Ishikawa (cell line): ENCODE data around the gene RAD50.

Experiments
- CEBPB ChIP-seq: IDR thresholded peaks from 2 replicates; pipeline ENCODE4 v1.6.1; 2012
- CREB1 ChIP-seq: IDR thresholded peaks from 2 replicates; pipeline ENCODE4 v1.6.1; 2012; ENCODE audit warnings: low read depth
- EGR1 ChIP-seq: IDR thresholded peaks from 2 replicates; pipeline ENCODE4 v1.6.1; 2012
- EP300 ChIP-seq: IDR thresholded peaks from 2 replicates; pipeline ENCODE4 v1.6.1; 2012; ENCODE audit warnings: borderline replicate concordance
- NFIC ChIP-seq: IDR thresholded peaks from 2 replicates; pipeline ENCODE4 v1.6.1; 2012
- REST ChIP-seq: IDR thresholded peaks from 2 replicates; pipeline ENCODE4 v1.6.1; 2012; ENCODE audit warnings: low read depth, mild to moderate bottlenecking
- TAF1 ChIP-seq: IDR thresholded peaks from 2 replicates; pipeline ENCODE4 v1.6.1; 2012; ENCODE audit warnings: low read depth, mild to moderate bottlenecking
- TCF12 ChIP-seq: IDR thresholded peaks from 2 replicates; pipeline ENCODE4 v1.6.1; 2012; ENCODE audit warnings: low read depth
- TEAD4 ChIP-seq: IDR thresholded peaks from 2 replicates; pipeline ENCODE4 v1.6.1; 2012
- YY1 ChIP-seq: IDR thresholded peaks from 2 replicates; pipeline ENCODE4 v1.6.1; 2012; ENCODE audit warnings: low read depth
- ZBTB7A ChIP-seq: IDR thresholded peaks from 2 replicates; pipeline ENCODE4 v1.6.1; 2012; ENCODE audit warnings: low read depth
- TF ChIP-seq, protein P1 (sequence below): IDR thresholded peaks from 2 replicates; pipeline ENCODE4 v1.6.1; 2012
- TF ChIP-seq, protein P2 (sequence below): IDR thresholded peaks from 2 replicates; pipeline ENCODE4 v1.6.1; 2012

- TF ChIP-seq TCF12 (no peak), YY1 (no peak), EP300 (no peak), NFIC (no peak), REST (no peak), CREB1 (no peak), TAF1 (no peak), EGR1 (no peak), TEAD4 (no peak), CEBPB (no peak), ZBTB7A (no peak)
- TF ChIP-seq, protein P1, sequence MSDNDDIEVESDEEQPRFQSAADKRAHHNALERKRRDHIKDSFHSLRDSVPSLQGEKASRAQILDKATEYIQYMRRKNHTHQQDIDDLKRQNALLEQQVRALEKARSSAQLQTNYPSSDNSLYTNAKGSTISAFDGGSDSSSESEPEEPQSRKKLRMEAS = no peak
- TF ChIP-seq, protein P2, sequence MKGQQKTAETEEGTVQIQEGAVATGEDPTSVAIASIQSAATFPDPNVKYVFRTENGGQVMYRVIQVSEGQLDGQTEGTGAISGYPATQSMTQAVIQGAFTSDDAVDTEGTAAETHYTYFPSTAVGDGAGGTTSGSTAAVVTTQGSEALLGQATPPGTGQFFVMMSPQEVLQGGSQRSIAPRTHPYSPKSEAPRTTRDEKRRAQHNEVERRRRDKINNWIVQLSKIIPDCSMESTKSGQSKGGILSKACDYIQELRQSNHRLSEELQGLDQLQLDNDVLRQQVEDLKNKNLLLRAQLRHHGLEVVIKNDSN = no peak
Measured at GRCh38 chr5:132641841-132642240, 85.1 kb downstream of the RAD50 start.
